Fibroblast of the aortic adventitia (primary cell): ENCODE results near the gene RAPH1. TPM values are rescaled to one million over a fixed set of nuclear protein-coding genes. Genes with fewer than 3 reads are reported as not detected.

Experiments used
- DNase-seq: peaks from one replicate; pipeline ENCODE4 v3.0.0-alpha.2; 2010; ENCODE audit warnings: low read depth
- H3K4me3 ChIP-seq: 2 replicates; pipeline ENCODE4 v1.5.1; 2011; ENCODE audit warnings: low read depth, mild to moderate bottlenecking, control low read depth, low read length, moderate library complexity
- total RNA-seq: library from RNA; depleted of rRNA; stranded (reverse); fragments of >200 nt; gene quantifications from 2 replicates; pipeline ENCODE4 v1.2.3, GENCODE V29; 2012; ENCODE audit warnings: low replicate concordance
- TF ChIP-seq, protein P1 (sequence below): IDR thresholded peaks from 2 replicates; pipeline ENCODE4 v1.5.1; 2011; ENCODE audit warnings: mild to moderate bottlenecking, low read length, control low read depth, inconsistent platforms; ENCODE audit not compliant: insufficient read depth

RAPH1 gene
- total RNA-seq, 1 donor: 18.8 TPM

DNA sequence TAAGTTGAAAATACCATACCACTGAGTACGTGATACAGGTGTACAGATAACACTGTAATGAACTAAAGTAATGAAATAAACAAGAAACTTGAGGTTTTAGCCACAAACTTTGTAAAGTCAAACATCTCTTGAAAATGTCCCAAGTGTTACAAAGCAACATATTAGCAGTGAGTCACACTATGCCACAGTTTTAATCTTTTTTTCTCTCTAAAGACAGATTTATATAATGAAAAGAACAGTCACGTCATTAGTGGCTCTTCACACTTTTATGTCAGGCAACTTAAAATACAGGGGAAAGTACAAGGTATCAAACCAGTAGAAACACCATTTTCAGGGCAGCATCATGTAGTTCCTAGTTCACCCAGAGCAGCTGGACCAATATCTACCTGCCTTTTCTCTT, 42.1 kb downstream of the RAPH1 start:
- TF ChIP-seq, protein P1, sequence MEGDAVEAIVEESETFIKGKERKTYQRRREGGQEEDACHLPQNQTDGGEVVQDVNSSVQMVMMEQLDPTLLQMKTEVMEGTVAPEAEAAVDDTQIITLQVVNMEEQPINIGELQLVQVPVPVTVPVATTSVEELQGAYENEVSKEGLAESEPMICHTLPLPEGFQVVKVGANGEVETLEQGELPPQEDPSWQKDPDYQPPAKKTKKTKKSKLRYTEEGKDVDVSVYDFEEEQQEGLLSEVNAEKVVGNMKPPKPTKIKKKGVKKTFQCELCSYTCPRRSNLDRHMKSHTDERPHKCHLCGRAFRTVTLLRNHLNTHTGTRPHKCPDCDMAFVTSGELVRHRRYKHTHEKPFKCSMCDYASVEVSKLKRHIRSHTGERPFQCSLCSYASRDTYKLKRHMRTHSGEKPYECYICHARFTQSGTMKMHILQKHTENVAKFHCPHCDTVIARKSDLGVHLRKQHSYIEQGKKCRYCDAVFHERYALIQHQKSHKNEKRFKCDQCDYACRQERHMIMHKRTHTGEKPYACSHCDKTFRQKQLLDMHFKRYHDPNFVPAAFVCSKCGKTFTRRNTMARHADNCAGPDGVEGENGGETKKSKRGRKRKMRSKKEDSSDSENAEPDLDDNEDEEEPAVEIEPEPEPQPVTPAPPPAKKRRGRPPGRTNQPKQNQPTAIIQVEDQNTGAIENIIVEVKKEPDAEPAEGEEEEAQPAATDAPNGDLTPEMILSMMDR: no peak
- H3K4me3 ChIP-seq: no peak overlapping the region
- DNase-seq: peak; percentile 26

DNA sequence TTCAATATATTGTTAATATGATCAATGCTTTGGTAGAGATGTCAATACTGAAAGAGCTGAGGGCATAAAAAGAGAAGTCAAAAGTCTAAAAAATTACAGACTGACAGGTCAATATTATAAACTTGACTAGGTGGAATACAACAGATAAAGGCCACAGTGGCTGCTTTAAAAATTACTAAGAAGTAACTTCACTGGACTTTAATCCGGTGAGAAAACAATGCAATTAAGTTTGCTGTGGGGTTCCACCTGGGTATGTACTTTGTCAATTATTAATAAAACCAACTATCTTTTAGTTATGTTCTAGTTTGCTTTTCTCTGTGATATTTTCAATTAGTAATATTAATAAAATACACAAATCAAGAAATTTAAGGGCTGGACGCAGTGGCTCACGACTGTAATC, 44.7 kb downstream of the RAPH1 start:
- H3K4me3 ChIP-seq: no peak overlapping the region
- TF ChIP-seq, protein P1: no peak
- DNase-seq: no peak

DNA sequence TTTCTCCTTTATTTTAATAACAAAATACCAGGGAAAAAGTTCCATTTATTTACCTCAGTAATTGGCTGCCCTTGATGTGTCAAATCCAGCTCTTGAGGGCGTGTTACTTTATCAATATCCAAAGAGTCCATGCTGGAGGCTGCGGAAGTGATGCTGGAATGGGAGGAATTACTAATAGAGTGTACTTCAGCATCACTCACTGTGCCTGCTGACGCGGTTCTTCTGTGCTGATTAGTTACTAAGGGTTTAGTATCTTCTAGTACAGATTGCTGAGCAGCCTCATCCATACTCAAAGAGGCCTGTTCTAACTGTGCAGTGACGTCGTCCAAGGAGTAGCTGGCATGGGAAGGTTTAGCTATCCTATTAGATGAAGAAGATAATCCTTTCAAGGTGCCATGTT, 45.6 kb downstream of the RAPH1 start:
- DNase-seq: no peak
- TF ChIP-seq, protein P1: no peak
- no peak overlapping the region for H3K4me3 ChIP-seq

DNA sequence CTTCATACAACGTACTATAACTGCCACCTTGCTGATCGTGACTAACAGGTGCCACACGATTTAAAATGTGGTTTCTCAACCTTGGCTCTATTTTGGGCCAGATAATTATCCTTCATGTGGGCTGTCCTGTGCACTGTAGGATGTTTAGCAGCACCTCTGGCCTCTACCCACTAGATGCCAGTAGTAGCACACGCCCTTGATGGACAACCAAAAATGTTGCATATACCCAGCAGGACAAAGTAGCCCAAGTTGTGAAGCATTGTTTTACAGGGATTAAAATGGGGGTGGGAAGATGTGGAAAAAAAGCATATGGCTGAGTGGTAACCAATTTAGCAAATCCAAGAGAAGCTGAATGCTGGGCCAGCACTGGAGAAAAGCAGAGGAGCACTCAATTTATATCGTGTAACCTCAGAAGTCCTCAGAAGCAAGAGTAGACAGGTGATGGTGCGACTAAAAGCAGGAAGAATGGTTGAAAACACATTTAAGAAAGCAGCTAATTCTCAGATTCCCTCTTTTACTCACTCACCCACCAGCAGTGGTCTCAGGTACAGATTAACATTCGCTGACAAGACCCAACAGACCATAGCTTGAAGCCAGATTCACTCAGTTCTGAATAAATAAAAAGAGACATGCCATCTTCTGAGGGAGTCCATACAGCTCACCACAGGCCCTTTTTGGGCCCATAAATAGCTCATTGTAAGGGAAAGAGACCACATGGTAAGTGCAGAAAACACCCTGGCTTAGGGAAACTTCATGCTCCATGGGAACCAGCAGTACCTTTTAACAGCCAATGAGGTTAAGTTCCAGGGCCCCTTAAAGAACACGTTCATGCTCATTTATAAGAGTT, 50.6 kb downstream of the RAPH1 start:
- DNase-seq: peak; percentile 55
- TF ChIP-seq, protein P1: peak; percentile 59
- H3K4me3 ChIP-seq: no peak overlapping the region

DNA sequence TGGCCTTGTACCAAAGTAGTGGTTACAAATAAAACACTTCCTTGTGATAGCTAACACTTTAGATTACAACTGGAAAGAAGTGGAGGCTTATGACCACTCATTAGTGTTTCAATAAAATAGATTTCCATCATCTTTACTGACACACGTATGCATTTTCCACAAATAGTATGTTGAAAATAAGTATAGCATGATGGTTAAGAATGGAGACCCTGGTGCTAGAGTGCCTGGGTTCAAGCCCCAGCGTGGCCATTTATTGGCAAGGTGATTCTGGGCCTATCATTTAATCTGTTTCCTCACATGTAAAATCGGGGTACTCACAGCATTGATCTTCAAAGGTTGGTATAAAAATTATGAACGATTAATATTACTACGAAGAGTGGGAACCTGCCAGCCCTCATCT, 54.5 kb downstream of the RAPH1 start:
- TF ChIP-seq, protein P1: no peak
- DNase-seq: no peak
- H3K4me3 ChIP-seq: no peak overlapping the region

DNA sequence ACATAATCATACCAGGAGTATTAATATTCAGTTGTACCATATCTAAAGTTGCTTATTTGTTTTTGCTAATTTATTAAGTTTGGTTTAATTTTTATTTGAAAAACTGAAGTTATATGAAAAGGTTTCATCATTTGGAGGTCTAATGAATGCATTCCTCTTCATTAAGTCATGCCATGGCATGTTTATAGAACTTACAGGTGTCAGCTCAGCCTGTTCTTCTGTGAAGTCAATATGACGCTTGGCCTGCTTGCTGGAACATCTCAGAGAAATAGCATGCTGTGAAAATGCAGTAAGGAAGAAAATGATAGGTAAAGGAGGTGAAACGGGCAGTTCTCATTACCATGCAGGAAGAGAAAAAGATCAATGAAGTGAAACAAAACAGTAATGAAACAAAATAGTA, 58.2 kb downstream of the RAPH1 start:
- no peak for DNase-seq
- H3K4me3 ChIP-seq: no peak overlapping the region
- TF ChIP-seq, protein P1: no peak

DNA sequence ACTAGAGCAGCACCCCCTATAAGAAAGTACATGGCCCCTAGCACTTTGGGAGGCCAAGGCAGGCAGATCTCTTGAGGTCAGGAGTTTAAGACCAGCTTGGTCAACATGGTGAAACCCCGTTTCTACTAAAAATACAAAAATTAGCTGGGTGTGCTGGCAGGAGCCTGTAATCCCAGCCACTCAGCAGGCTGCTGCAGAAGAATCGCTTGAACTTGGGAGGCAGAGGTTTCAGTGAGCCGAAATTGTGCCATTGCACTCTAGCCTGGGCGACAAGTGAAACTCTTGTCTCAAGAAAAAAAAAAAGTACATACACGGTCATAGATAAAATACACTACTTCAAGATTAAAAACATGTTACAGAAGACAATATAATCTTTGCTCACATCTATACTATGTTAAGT, 63.8 kb downstream of the RAPH1 start:
- TF ChIP-seq, protein P1: no peak
- no peak overlapping the region for H3K4me3 ChIP-seq
- no peak for DNase-seq
